Ishikawa (cell line): ENCODE measurements around the gene FHIT.

Experiments
- CEBPB ChIP-seq: IDR thresholded peaks from 2 replicates; pipeline ENCODE4 v1.6.1; 2012
- CREB1 ChIP-seq: IDR thresholded peaks from 2 replicates; pipeline ENCODE4 v1.6.1; 2012; ENCODE audit warnings: low read depth
- EGR1 ChIP-seq: IDR thresholded peaks from 2 replicates; pipeline ENCODE4 v1.6.1; 2012
- EP300 ChIP-seq: IDR thresholded peaks from 2 replicates; pipeline ENCODE4 v1.6.1; 2012; ENCODE audit warnings: borderline replicate concordance
- FOXM1 ChIP-seq: IDR thresholded peaks from 2 replicates; pipeline ENCODE4 v1.6.1; 2012; ENCODE audit warnings: low read depth, borderline replicate concordance
- MAX ChIP-seq: IDR thresholded peaks from 2 replicates; pipeline ENCODE4 v1.6.1; 2012
- NFIC ChIP-seq: IDR thresholded peaks from 2 replicates; pipeline ENCODE4 v1.6.1; 2012
- RAD21 ChIP-seq: IDR thresholded peaks from 2 replicates; pipeline ENCODE4 v1.6.1; 2012; ENCODE audit warnings: low read depth
- REST ChIP-seq: IDR thresholded peaks from 2 replicates; pipeline ENCODE4 v1.6.1; 2012; ENCODE audit warnings: low read depth, mild to moderate bottlenecking
- TAF1 ChIP-seq: IDR thresholded peaks from 2 replicates; pipeline ENCODE4 v1.6.1; 2012; ENCODE audit warnings: low read depth, mild to moderate bottlenecking
- TCF12 ChIP-seq: IDR thresholded peaks from 2 replicates; pipeline ENCODE4 v1.6.1; 2012; ENCODE audit warnings: low read depth
- TEAD4 ChIP-seq: IDR thresholded peaks from 2 replicates; pipeline ENCODE4 v1.6.1; 2012
- USF1 ChIP-seq: IDR thresholded peaks from 2 replicates; pipeline ENCODE4 v1.6.1; 2012
- YY1 ChIP-seq: IDR thresholded peaks from 2 replicates; pipeline ENCODE4 v1.6.1; 2012; ENCODE audit warnings: low read depth
- ZBTB7A ChIP-seq: IDR thresholded peaks from 2 replicates; pipeline ENCODE4 v1.6.1; 2012; ENCODE audit warnings: low read depth

FHIT gene

GRCh38 chr3:60588806-60589205 is 662.4 kb downstream of the FHIT start:
- TF ChIP-seq RAD21: no peak
- no peak for TF ChIP-seq ZBTB7A
- TF ChIP-seq CEBPB: 0 out of 2 replicates have a peak, but pooled peaks have one; percentile 33
- TF ChIP-seq EP300: 0 out of 2 replicates have a peak, but pooled peaks have one; percentile 13
- 0 out of 2 replicates have a peak, but pooled peaks have one; percentile 16 for TF ChIP-seq TCF12

GRCh38 chr3:60585918-60586317 is 665.3 kb downstream of the FHIT start:
- TF ChIP-seq MAX (no peak), TAF1 (no peak), TCF12 (no peak), USF1 (no peak), TEAD4 (no peak), REST (no peak), FOXM1 (no peak), CEBPB (no peak), NFIC (no peak), EGR1 (no peak), EP300 (no peak), YY1 (no peak), CREB1 (no peak), ZBTB7A (no peak), RAD21 (no peak)

- TF ChIP-seq REST: no peak
- no peak for TF ChIP-seq CEBPB
- TF ChIP-seq EGR1: no peak
- no peak for TF ChIP-seq CREB1
- no peak for TF ChIP-seq MAX
- TF ChIP-seq YY1: no peak
- TF ChIP-seq USF1: no peak
- no peak for TF ChIP-seq TCF12
These were observed 667.0 kb downstream of the FHIT start for GRCh38 chr3:60584250-60584649.

GRCh38 chr3:60582288-60582687 is 669.0 kb downstream of the FHIT start:
- TF ChIP-seq EP300: no peak
- no peak for TF ChIP-seq MAX
- peak; percentile 63 for TF ChIP-seq RAD21
- no peak for TF ChIP-seq CEBPB
- no peak for TF ChIP-seq EGR1
- no peak for TF ChIP-seq USF1
- no peak for TF ChIP-seq FOXM1

- TF ChIP-seq TEAD4 (no peak), TCF12 (no peak), CREB1 (no peak), EGR1 (no peak), TAF1 (no peak), EP300 (no peak), NFIC (no peak), ZBTB7A (no peak), FOXM1 (no peak), CEBPB (no peak), YY1 (no peak), RAD21 (no peak), MAX (no peak), USF1 (no peak), REST (no peak)
These were observed 670.4 kb downstream of the FHIT start for GRCh38 chr3:60580809-60581208.
